Inflammatory macrophage treated with lipopolysaccharide for 4 hours (primary cell): ENCODE results near the gene SCN1B.
A peak's percentile ranks its signal among the peaks of the same experiment; 100 is the strongest.
"Not testable (repeated sequence)": the region's sequence is repeated elsewhere in the genome, so short reads cannot be mapped to it uniquely, and the experiment has no call there.

ENCODE experiments used
- DNase-seq: peaks from one replicate; pipeline ENCODE4 v3.0.0-alpha.2; 2020

SCN1B gene

GRCh38 chr19:35039881-35040825 lies 9.9 kb downstream of the SCN1B start:
- DNase-seq, result no peak

GRCh38 chr19:35040826-35041547 lies 10.7 kb downstream of the SCN1B start:
- DNase-seq, result peak; percentile 40

GRCh38 chr19:35041548-35042055 lies 11.3 kb downstream of the SCN1B start, which contains the start of gene HPN:
TSS of gene HPN (plus strand) at chr19:35041721. CDS start at chr19:35042507, 786 bp downstream.
- no peak for DNase-seq

- DNase-seq, result no peak
These were observed 11.9 kb downstream of the SCN1B start for GRCh38 chr19:35042056-35042730.

- no peak for DNase-seq
These were observed 12.8 kb downstream of the SCN1B start for GRCh38 chr19:35042954-35043604.

- DNase-seq, result no peak
These were observed 13.6 kb downstream of the SCN1B start for GRCh38 chr19:35043906-35044305.

GRCh38 chr19:35044317-35045117 lies 14.2 kb downstream of the SCN1B start:
- no peak for DNase-seq

- DNase-seq, result peak; percentile 63
These were observed 15.5 kb downstream of the SCN1B start for GRCh38 chr19:35045667-35046300.

GRCh38 chr19:35046461-35046860 lies 16.2 kb downstream of the SCN1B start:
- DNase-seq, result no peak

- no peak for DNase-seq
These were observed 18.7 kb downstream of the SCN1B start for GRCh38 chr19:35048911-35049411.

- no peak for DNase-seq
These were observed 19.2 kb downstream of the SCN1B start for GRCh38 chr19:35049456-35049855.

GRCh38 chr19:35050662-35051061 lies 20.4 kb downstream of the SCN1B start:
- not testable (repeated sequence) for DNase-seq

GRCh38 chr19:35051268-35051667 lies 21.0 kb downstream of the SCN1B start:
- DNase-seq, result not testable (repeated sequence)

GRCh38 chr19:35051796-35052195 lies 21.5 kb downstream of the SCN1B start:
- no peak for DNase-seq

GRCh38 chr19:35052599-35053190 lies 22.4 kb downstream of the SCN1B start:
- no peak for DNase-seq

- DNase-seq, result no peak
These were observed 23.5 kb downstream of the SCN1B start for GRCh38 chr19:35053667-35054293.

- no peak for DNase-seq
These were observed 24.4 kb downstream of the SCN1B start for GRCh38 chr19:35054626-35055025.

GRCh38 chr19:35055715-35056179 lies 25.5 kb downstream of the SCN1B start:
- DNase-seq, result no peak

- DNase-seq, result no peak
These were observed 26.3 kb downstream of the SCN1B start for GRCh38 chr19:35056513-35057063.
